Endothelial cell of umbilical vein (primary cell): ENCODE results near the gene CLSTN2. TPM values are rescaled to one million over a fixed set of nuclear protein-coding genes. Genes with fewer than 3 reads are reported as not detected.

Experiments used
- BruUV-seq: library from RNA; stranded (reverse); fragments of 400-500 nt; replicated peaks from 2 replicates; lab custom pipeline; 2021; lab: Mats Ljungman, UMichigan
- CTCF ChIA-PET: fragments of 300-600, 350-600 bp; sonication (Branson Sonifier 250); formaldehyde crosslinking; loops from one replicate; lab custom pipeline; 2021; ENCODE audit warnings: antibody characterized with exemption, inconsistent platforms; lab: Charles Lee
- POLR2A ChIA-PET: fragments of 300-600, 350-600 bp; sonication (Branson Sonifier 250); formaldehyde crosslinking; loops from one replicate; lab custom pipeline; 2021; ENCODE audit warnings: antibody characterized with exemption, inconsistent platforms; lab: Charles Lee
- DNase-seq: peaks from one replicate; pipeline ENCODE4 v3.0.0-alpha.2; 2011; ENCODE audit warnings: low read depth, low spot score
- FAIRE-seq: peaks from 2 replicates; lab custom pipeline; 2011; peaks lifted over from hg19 to GRCh38; lab: Jason Lieb, UNC
- H2AFZ ChIP-seq: 2 replicates; pipeline ENCODE4 v1.6.0; 2012; ENCODE audit warnings: low read depth, low read length, control low read depth, inconsistent platforms
- H3K27ac ChIP-seq: 2 replicates; pipeline ENCODE4 v1.5.1; 2011; ENCODE audit warnings: low read depth, mild to moderate bottlenecking, control low read depth, low read length, moderate library complexity; ENCODE audit not compliant: insufficient read depth
- H3K27me3 ChIP-seq, 2 experiments: 2 replicates each; pipeline versions ENCODE4 v1.6.0 to v1.6.1; 2011; ENCODE audit warnings: low read length in 2 of 2, mixed read lengths in 1 of 2; ENCODE audit not compliant: control insufficient read depth in 2 of 2, insufficient read depth in 2 of 2
- H3K36me3 ChIP-seq, 2 experiments: 2 replicates in 1 of 2; 3 replicates in 1 of 2; pipeline ENCODE4 v1.5.1; 2011; ENCODE audit warnings: low read length in 2 of 2, mild to moderate bottlenecking in 1 of 2, moderate library complexity in 1 of 2; ENCODE audit not compliant: control insufficient read depth in 2 of 2, insufficient read depth in 2 of 2; ENCODE audit errors: extremely low read depth in 1 of 2
- H3K4me1 ChIP-seq: 3 replicates; pipeline ENCODE4 v1.5.1; 2011; ENCODE audit warnings: mild to moderate bottlenecking, low read length; ENCODE audit not compliant: control insufficient read depth, insufficient read depth; ENCODE audit errors: extremely low read depth
- H3K4me2 ChIP-seq: 2 replicates; pipeline ENCODE4 v1.6.1; 2011; ENCODE audit warnings: low read length, control low read depth, mixed read lengths; ENCODE audit not compliant: insufficient read depth
- H3K4me3 ChIP-seq, 3 experiments: fragments of 200-600 bp in 1 of 3; sonication (generic), shearing (Covaris generic) in 1 of 3; replicated peaks in 1 of 3; 2 replicates each; pipeline ENCODE4 v1.5.1; 2011 to 2016; ENCODE audit warnings: control low read depth in 3 of 3, low read length in 3 of 3, mild to moderate bottlenecking in 2 of 3, inconsistent platforms in 1 of 3, low read depth in 1 of 3, moderate library complexity in 1 of 3; ENCODE audit not compliant: insufficient read depth in 1 of 3
- H3K79me2 ChIP-seq: 2 replicates; pipeline ENCODE4 v1.6.0; 2012; ENCODE audit warnings: low read length, inconsistent platforms; ENCODE audit not compliant: control insufficient read depth, insufficient read depth
- H3K9ac ChIP-seq: replicated peaks from 2 replicates; pipeline ENCODE3; 2011; ENCODE audit warnings: low read length, control low read depth; ENCODE audit not compliant: insufficient read depth; ENCODE audit errors: extremely low read depth
- H3K9me1 ChIP-seq: replicated peaks from 3 replicates; pipeline ENCODE4 v1.6.0; 2011; ENCODE audit warnings: mild to moderate bottlenecking, low read length; ENCODE audit not compliant: control insufficient read depth, insufficient read depth; ENCODE audit errors: extremely low read depth
- H3K9me3 ChIP-seq: replicated peaks from 2 replicates; pipeline ENCODE4 v1.5.1; 2012; ENCODE audit warnings: low read length, inconsistent platforms; ENCODE audit not compliant: control insufficient read depth, insufficient read depth
- H4K20me1 ChIP-seq: replicated peaks from 2 replicates; pipeline ENCODE3; 2011; ENCODE audit warnings: mild to moderate bottlenecking, low read length; ENCODE audit not compliant: control insufficient read depth, insufficient read depth; ENCODE audit errors: extremely low read depth
- CTCF ChIP-seq, 2 donors: IDR thresholded peaks; 1 replicate in 1 of 2; 2 replicates in 1 of 2; pipeline ENCODE4 v1.5.1; 2011; ENCODE audit warnings: low read length in 2 of 2, mild to moderate bottlenecking in 2 of 2, moderate library complexity in 2 of 2, control low read depth in 1 of 2, inconsistent platforms in 1 of 2, low read depth in 1 of 2; ENCODE audit not compliant: insufficient read depth in 1 of 2; ENCODE audit errors: extremely low read depth in 1 of 2
- EZH2 ChIP-seq: IDR thresholded peaks from 2 replicates; pipeline ENCODE4 v1.6.1; 2012; ENCODE audit warnings: borderline replicate concordance, low read depth, mild to moderate bottlenecking, moderate library complexity, low read length, inconsistent platforms; ENCODE audit not compliant: severe bottlenecking
- FOS ChIP-seq: IDR thresholded peaks from 2 replicates; pipeline ENCODE4 v1.6.1; 2011; ENCODE audit warnings: mild to moderate bottlenecking, low read length, moderate library complexity, borderline replicate concordance; ENCODE audit not compliant: insufficient read depth
- GATA2 ChIP-seq: IDR thresholded peaks from 2 replicates; pipeline ENCODE4 v1.7.0; 2011; ENCODE audit warnings: low read depth, mild to moderate bottlenecking, moderate library complexity, mixed read lengths, low read length; ENCODE audit not compliant: insufficient read length, insufficient read depth
- JUN ChIP-seq: IDR thresholded peaks from 2 replicates; pipeline ENCODE4 v1.6.1; 2011; ENCODE audit warnings: borderline replicate concordance, low read depth; ENCODE audit not compliant: insufficient read length, insufficient read depth
- MAX ChIP-seq: IDR thresholded peaks from 2 replicates; pipeline ENCODE4 v1.6.1; 2011; ENCODE audit not compliant: insufficient read depth, insufficient read length
- MYC ChIP-seq: IDR thresholded peaks from one replicate; pipeline ENCODE4 v1.6.1; 2011; ENCODE audit warnings: mild to moderate bottlenecking, low read depth, low read length
- POLR2A ChIP-seq: IDR thresholded peaks from 2 replicates; pipeline ENCODE4 v1.6.1; 2012; ENCODE audit warnings: low read depth, mild to moderate bottlenecking, control low read depth, low read length
- POLR2AphosphoS5 ChIP-seq: IDR thresholded peaks from 2 replicates; pipeline ENCODE4 v1.6.1; 2012; ENCODE audit warnings: low read depth, mild to moderate bottlenecking, control low read depth, low read length, moderate library complexity; ENCODE audit not compliant: insufficient read depth
- dilution Hi-C: fragments of 300-500 bp; cut with MboI; formaldehyde crosslinking; loops from one replicate; pipeline ENCODE4 v1.15.0; 2019; ENCODE audit warnings: low sequenced_read_pairs; ENCODE audit not compliant: extremely low pct_ligation_motif_present
- intact Hi-C: fragments of 100-400 bp; cut with micrococcal nuclease; formaldehyde crosslinking; loops from one replicate; pipeline ENCODE4 v1.10.0; 2022
- polyA plus RNA-seq, 4 experiments: library from polyadenylated mRNA; depleted of rRNA in 3 of 4; stranded (reverse) in 3 of 4; unstranded in 1 of 4; fragments of >200 nt; gene quantifications; 2 replicates each; pipeline versions ENCODE4 v1.2.1 to v1.2.3, GENCODE V29; 2011 to 2012; ENCODE audit warnings: missing spikeins in 1 of 4
- total RNA-seq: library from RNA; stranded (reverse); gene quantifications from 2 replicates; pipeline ENCODE4 v1.2.3, GENCODE V29; 2021

CLSTN2 gene
- total and polyA plus RNA-seq, 2 donors (not counting 3 experiments of a cell fraction or from before 2014, with no cell fraction given): 0.26 to 0.38 TPM

GRCh38 chr3:140273542-140274195 lies 338.7 kb downstream of the CLSTN2 start:
- Histone ChIP-seq H3K27ac (no peak overlapping the region), H3K4me2 (no peak overlapping the region), H3K9ac (no peak overlapping the region), H4K20me1 (no peaks in the 10 kb centered on the region), H3K9me1 (no peaks in the 10 kb centered on the region), H3K36me3 (no peaks in the 10 kb centered on the region), H3K9me3 (no peaks in the 10 kb centered on the region), H3K4me3 (no peak overlapping the region), H3K27me3 (no peaks in the 10 kb centered on the region), H3K79me2 (no peaks in the 10 kb centered on the region), H3K4me1 (no peaks in the 10 kb centered on the region), H2AFZ (no peak overlapping the region)
- dilution Hi-C loops: no loop called here
- ChIA-PET POLR2A (no interaction called here), CTCF (no interaction called here)
- intact Hi-C loops: no loop called here
- TF ChIP-seq EZH2 (no peak), CTCF (IDR thresholded peaks at IDR 0.05; ENCODE audit: extremely low read depth in 1 of 2, insufficient read depth in 1 of 2, low read depth in 1 of 2, low read length in 2 of 2) (no peak), POLR2AphosphoS5 (no peak), JUN (no peak), POLR2A (no peak), FOS (no peak), GATA2 (no peak), MYC (no peak), MAX (no peak)
- BruUV-seq: no TSS peak
- FAIRE-seq: no peak
- DNase-seq: no peak
